Fibroblast of lung (primary cell): ENCODE results near the gene EVX2. TPM values are rescaled to one million over a fixed set of nuclear protein-coding genes. Genes with fewer than 3 reads are reported as not detected.

Source experiments
- DNase-seq, 2 donors: peaks; one replicate each; pipeline versions ENCODE4 v3.0.0 to v3.0.0-alpha.2; 2010; ENCODE audit warnings: low read depth in 2 of 2
- H2AFZ ChIP-seq: 2 replicates; pipeline ENCODE4 v1.5.1; 2012; ENCODE audit warnings: low read length, control low read depth, inconsistent platforms
- H3K27ac ChIP-seq: 2 replicates; pipeline ENCODE4 v1.5.1; 2011; ENCODE audit warnings: low read length, control low read depth; ENCODE audit not compliant: insufficient read depth
- H3K27me3 ChIP-seq: 2 replicates; pipeline ENCODE4 v1.5.1; 2011; ENCODE audit warnings: mild to moderate bottlenecking, low read length; ENCODE audit not compliant: control insufficient read depth, insufficient read depth
- H3K36me3 ChIP-seq: 2 replicates; pipeline ENCODE4 v1.5.1; 2011; ENCODE audit warnings: low read length; ENCODE audit not compliant: control insufficient read depth, insufficient read depth
- H3K4me1 ChIP-seq: 2 replicates; pipeline ENCODE4 v1.5.1; 2011; ENCODE audit warnings: low read length; ENCODE audit not compliant: control insufficient read depth, insufficient read depth; ENCODE audit errors: extremely low read depth
- H3K4me2 ChIP-seq: 2 replicates; pipeline ENCODE4 v1.5.1; 2011; ENCODE audit warnings: low read length, control low read depth; ENCODE audit not compliant: insufficient read depth; ENCODE audit errors: extremely low read depth
- H3K4me3 ChIP-seq, 4 experiments: fragments of 200-600 bp in 1 of 4; sonication (generic) in 1 of 4; replicated peaks in 1 of 4; 2 replicates each; pipeline ENCODE4 v1.5.1; 2011 to 2016; ENCODE audit warnings: low read length in 4 of 4, low read depth in 3 of 4, mild to moderate bottlenecking in 3 of 4, control low read depth in 2 of 4, inconsistent platforms in 1 of 4, mixed read lengths in 1 of 4; ENCODE audit not compliant: insufficient read depth in 1 of 4; ENCODE audit errors: control extremely low read depth in 1 of 4
- H3K79me2 ChIP-seq: 2 replicates; pipeline ENCODE4 v1.5.1; 2012; ENCODE audit warnings: mild to moderate bottlenecking, low read length, inconsistent platforms; ENCODE audit not compliant: control insufficient read depth, insufficient read depth
- H3K9ac ChIP-seq: 2 replicates; pipeline ENCODE4 v1.5.1; 2011; ENCODE audit warnings: mild to moderate bottlenecking, low read length, control low read depth; ENCODE audit not compliant: insufficient read depth
- H3K9me3 ChIP-seq: 2 replicates; pipeline ENCODE4 v1.5.1; 2012; ENCODE audit warnings: low read depth, low read length; ENCODE audit not compliant: control insufficient read depth, insufficient read depth
- H4K20me1 ChIP-seq: 2 replicates; pipeline ENCODE4 v1.5.1; 2011; ENCODE audit warnings: low read length; ENCODE audit not compliant: control insufficient read depth, insufficient read depth; ENCODE audit errors: extremely low read depth
- EZH2 ChIP-seq: IDR thresholded peaks from 2 replicates; pipeline ENCODE4 v1.5.1; 2012; ENCODE audit warnings: low read length, control low read depth, mild to moderate bottlenecking; ENCODE audit errors: missing control alignments
- polyA plus RNA-seq, 2 donors: library from polyadenylated mRNA; depleted of rRNA in 1 of 2; stranded (reverse) in 1 of 2; unstranded in 1 of 2; fragments of >200 nt; gene quantifications; 2 replicates each; pipeline ENCODE4 v1.2.1, GENCODE V29; 2011 to 2012; ENCODE audit warnings: missing spikeins in 1 of 2
- total RNA-seq: library from RNA; depleted of rRNA; stranded (reverse); fragments of >200 nt; gene quantifications from 2 replicates; pipeline ENCODE4 v1.2.1, GENCODE V29; 2014
- TF ChIP-seq, protein P1 (sequence below), 2 donors: IDR thresholded peaks in 1 of 2; conservative IDR thresholded peaks in 1 of 2; 1 replicate in 1 of 2; 2 replicates in 1 of 2; pipeline ENCODE4 v1.5.1; 2011 to 2012; ENCODE audit warnings: low read length in 2 of 2, control low read depth in 1 of 2, inconsistent platforms in 1 of 2, low read depth in 1 of 2, mild to moderate bottlenecking in 1 of 2

Gene EVX2
- total and polyA plus RNA-seq, 2 donors (not counting 1 experiment from before 2014, with no cell fraction given), result not detected

DNA sequence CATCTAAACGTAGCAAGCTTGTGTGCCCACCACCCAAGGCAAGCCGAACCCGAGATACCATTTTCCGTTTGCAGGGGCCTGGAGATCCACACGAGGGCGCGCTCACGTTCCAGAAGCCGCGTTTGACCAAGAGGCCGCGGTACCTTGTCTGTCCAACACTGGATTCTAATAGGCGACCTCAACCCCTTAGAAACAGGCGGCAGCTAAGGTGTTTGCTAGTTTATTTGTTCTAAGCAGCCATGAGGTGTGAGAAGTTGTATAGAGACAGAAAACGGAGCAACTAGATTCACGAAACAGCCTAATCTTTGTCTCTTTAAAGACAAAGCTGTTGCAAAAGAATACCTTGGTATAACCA lies 27.5 kb upstream of the EVX2 start:
- no peaks in the 10 kb centered on the region for H4K20me1 ChIP-seq
- no peaks in the 10 kb centered on the region for H3K79me2 ChIP-seq
- DNase-seq, result peak; percentile 38 to 39
- H3K9me3 ChIP-seq, result no peaks in the 10 kb centered on the region
- H3K4me1 ChIP-seq, result no peaks in the 10 kb centered on the region
- TF ChIP-seq, protein P1, sequence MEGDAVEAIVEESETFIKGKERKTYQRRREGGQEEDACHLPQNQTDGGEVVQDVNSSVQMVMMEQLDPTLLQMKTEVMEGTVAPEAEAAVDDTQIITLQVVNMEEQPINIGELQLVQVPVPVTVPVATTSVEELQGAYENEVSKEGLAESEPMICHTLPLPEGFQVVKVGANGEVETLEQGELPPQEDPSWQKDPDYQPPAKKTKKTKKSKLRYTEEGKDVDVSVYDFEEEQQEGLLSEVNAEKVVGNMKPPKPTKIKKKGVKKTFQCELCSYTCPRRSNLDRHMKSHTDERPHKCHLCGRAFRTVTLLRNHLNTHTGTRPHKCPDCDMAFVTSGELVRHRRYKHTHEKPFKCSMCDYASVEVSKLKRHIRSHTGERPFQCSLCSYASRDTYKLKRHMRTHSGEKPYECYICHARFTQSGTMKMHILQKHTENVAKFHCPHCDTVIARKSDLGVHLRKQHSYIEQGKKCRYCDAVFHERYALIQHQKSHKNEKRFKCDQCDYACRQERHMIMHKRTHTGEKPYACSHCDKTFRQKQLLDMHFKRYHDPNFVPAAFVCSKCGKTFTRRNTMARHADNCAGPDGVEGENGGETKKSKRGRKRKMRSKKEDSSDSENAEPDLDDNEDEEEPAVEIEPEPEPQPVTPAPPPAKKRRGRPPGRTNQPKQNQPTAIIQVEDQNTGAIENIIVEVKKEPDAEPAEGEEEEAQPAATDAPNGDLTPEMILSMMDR (conservative IDR thresholded peaks at IDR 0.05 in 1 of 2, IDR thresholded peaks at IDR 0.05 in 1 of 2; ENCODE audit: low read depth in 1 of 2, low read length in 2 of 2), result peak; percentile 49 to 62
- no peak for TF ChIP-seq EZH2
- H3K36me3 ChIP-seq, result no peaks in the 10 kb centered on the region
- H3K4me3 ChIP-seq, result no peak overlapping the region
- no peak overlapping the region for H3K4me2 ChIP-seq
- no peak overlapping the region for H3K9ac ChIP-seq
- H2AFZ ChIP-seq, result no peak overlapping the region
- H3K27me3 ChIP-seq, result peaks cover 74% of the 10 kb centered on the region
- no peak overlapping the region for H3K27ac ChIP-seq

DNA sequence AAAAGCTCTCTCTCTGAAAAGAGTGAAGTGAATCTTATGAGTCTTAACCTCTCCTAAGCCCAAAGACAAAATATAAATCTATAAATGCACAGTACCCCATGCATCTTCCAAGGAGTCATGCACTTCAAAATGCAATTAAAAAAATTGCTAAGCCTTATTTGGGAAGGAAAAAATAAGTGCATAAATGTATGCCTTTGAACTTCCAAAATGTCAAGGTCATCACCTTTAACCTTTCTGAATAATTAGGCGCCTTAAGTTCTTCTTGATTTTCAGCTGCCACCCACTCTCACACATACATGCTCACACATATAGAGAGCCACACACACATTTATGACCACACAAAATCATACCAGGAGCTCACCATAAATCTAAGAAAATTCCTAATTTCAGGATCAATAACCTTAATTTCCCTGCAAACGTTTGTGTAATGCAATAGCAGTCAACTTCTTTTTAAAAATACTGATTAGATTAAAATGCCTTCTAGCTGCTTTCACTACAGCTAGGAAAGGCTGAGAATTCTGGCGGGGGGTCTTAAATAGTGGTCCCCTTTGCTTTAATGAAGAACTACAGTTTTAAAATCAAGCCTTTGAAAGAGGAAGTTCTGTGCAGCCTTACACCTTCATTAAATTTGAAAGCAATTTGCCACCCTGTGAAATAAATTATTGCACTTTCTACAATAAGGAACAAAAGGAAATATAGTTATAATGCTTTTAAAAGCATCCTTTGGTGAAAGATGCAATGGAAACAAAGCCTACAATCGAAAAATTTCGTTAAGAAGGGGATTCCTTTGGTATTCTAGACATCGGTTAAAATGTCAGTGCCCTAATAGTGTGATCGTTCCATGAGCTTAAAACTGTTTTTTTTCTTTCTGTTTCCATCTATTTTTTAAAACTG lies 26.9 kb upstream of the EVX2 start:
- no peak overlapping the region for H3K4me3 ChIP-seq
- no peaks in the 10 kb centered on the region for H3K36me3 ChIP-seq
- H4K20me1 ChIP-seq, result no peaks in the 10 kb centered on the region
- DNase-seq, result no peak
- H3K4me2 ChIP-seq, result no peak overlapping the region
- no peak overlapping the region for H3K9ac ChIP-seq
- no peaks in the 10 kb centered on the region for H3K79me2 ChIP-seq
- H2AFZ ChIP-seq, result no peak overlapping the region
- TF ChIP-seq, protein P1 (conservative IDR thresholded peaks at IDR 0.05 in 1 of 2, IDR thresholded peaks at IDR 0.05 in 1 of 2; ENCODE audit: low read depth in 1 of 2, low read length in 2 of 2), result no peak
- peak; percentile 35 for TF ChIP-seq EZH2
- no peaks in the 10 kb centered on the region for H3K4me1 ChIP-seq
- peaks cover 74% of the 10 kb centered on the region for H3K27me3 ChIP-seq
- H3K27ac ChIP-seq, result no peak overlapping the region
- H3K9me3 ChIP-seq, result no peaks in the 10 kb centered on the region

DNA sequence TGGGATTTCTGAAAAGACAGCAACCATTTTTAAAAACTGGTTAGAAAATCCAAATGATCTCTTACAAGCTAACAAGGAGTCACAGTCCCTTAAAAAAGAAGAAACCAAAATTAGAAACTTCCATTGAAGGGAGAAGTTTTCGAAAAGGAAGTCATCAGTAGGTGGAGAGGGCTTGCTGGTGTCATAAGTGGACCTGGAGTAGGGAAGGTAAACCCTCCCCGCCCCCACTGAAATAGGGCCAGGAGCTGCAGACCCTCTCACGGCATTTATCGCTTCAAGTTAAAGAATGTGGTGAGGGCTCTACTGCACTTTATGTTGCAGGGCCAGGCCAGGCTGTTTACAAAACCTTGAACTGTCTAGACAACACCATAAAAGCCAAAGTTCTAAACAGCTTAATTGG lies 26.2 kb upstream of the EVX2 start:
- TF ChIP-seq, protein P1 (conservative IDR thresholded peaks at IDR 0.05 in 1 of 2, IDR thresholded peaks at IDR 0.05 in 1 of 2; ENCODE audit: low read depth in 1 of 2, low read length in 2 of 2), result no peak
- no peak for TF ChIP-seq EZH2
- Histone ChIP-seq H3K4me1 (no peaks in the 10 kb centered on the region), H3K9me3 (no peaks in the 10 kb centered on the region), H3K27ac (no peak overlapping the region), H3K4me3 (no peak overlapping the region), H3K79me2 (no peaks in the 10 kb centered on the region), H3K36me3 (no peaks in the 10 kb centered on the region), H3K4me2 (no peak overlapping the region), H3K9ac (no peak overlapping the region), H4K20me1 (no peaks in the 10 kb centered on the region), H3K27me3 (peaks cover 75% of the 10 kb centered on the region), H2AFZ (no peak overlapping the region)
- no peak for DNase-seq
